ENCODE results near the gene ELAVL4. TPM values are rescaled to one million over a fixed set of nuclear protein-coding genes. Genes with fewer than 3 reads are reported as not detected.

ELAVL4 gene
- total and polyA plus RNA-seq, 4 donors: 0.02 to 0.51 TPM; not detected in 2

- TF ChIP-seq CTCF (IDR thresholded peaks at IDR 0.05; ENCODE audit: low read depth, low read length, missing input control): no peak
Observed at GRCh38 chr1:50095716-50096115, 13.0 kb upstream of the ELAVL4 start (continued).

- H3K27me3 ChIP-seq (ENCODE audit: control insufficient read depth in 4 of 4, insufficient read depth in 4 of 4, low read length in 3 of 4): no peaks in the 10 kb centered on the region
- H3K4me3 ChIP-seq (ENCODE audit: low read depth in 1 of 3, low read length in 3 of 3): no peak overlapping the region
- TF ChIP-seq HNF4G (IDR thresholded peaks at IDR 0.05) (no peak), NR2F2 (IDR thresholded peaks at IDR 0.05) (no peak), EGR1 (IDR thresholded peaks at IDR 0.05; ENCODE audit: low read depth in 2 of 2) (no peak), CTCF (IDR thresholded peaks at IDR 0.05; ENCODE audit: low read depth, low read length, missing input control) (no peak), ZBTB33 (IDR thresholded peaks at IDR 0.05) (no peak), FOXA1 (IDR thresholded peaks at IDR 0.05) (no peak), REST (IDR thresholded peaks at IDR 0.05) (no peak), GABPA (IDR thresholded peaks at IDR 0.05 in 1 of 2, conservative IDR thresholded peaks at IDR 0.05 in 1 of 2) (no peak), RAD21 (IDR thresholded peaks at IDR 0.05) (no peak), RXRA (IDR thresholded peaks at IDR 0.05) (no peak), MAX (IDR thresholded peaks at IDR 0.05) (no peak), ATF3 (IDR thresholded peaks at IDR 0.05) (no peak), HNF4A (conservative IDR thresholded peaks at IDR 0.05) (no peak), YY1 (IDR thresholded peaks at IDR 0.05) (no peak)
- 80% methylated on average over 2 of the region's 2 CpGs for WGBS
- DNase-seq (ENCODE audit: low spot score): no peak
- H3K36me3 ChIP-seq (ENCODE audit: control insufficient read depth in 4 of 4, insufficient read depth in 3 of 4, low read depth in 1 of 4, low read length in 3 of 4): no peaks in the 10 kb centered on the region
- H3K9me3 ChIP-seq (ENCODE audit: control insufficient read depth in 4 of 4, low read length in 3 of 4): no peaks in the 10 kb centered on the region
- no peaks in the 10 kb centered on the region for H3K4me1 ChIP-seq (ENCODE audit: control insufficient read depth in 4 of 4, insufficient read depth in 4 of 4, low read length in 3 of 4)
- no peak overlapping the region for H3K9ac ChIP-seq (ENCODE audit: low read depth in 1 of 2, low read length in 2 of 2)
- no peak overlapping the region for H3K27ac ChIP-seq (ENCODE audit: low read depth in 1 of 2, low read length in 2 of 2)
Observed at GRCh38 chr1:50097021-50097679, 11.6 kb upstream of the ELAVL4 start.
